B cell (primary cell): ENCODE measurements around the gene ADRB1.

Experiments
- CTCF ChIP-seq: fragments of 200-600 bp; IDR thresholded peaks from one replicate; pipeline ENCODE4 v1.8.0; 2022; ENCODE audit warnings: antibody characterized with exemption, mild to moderate bottlenecking
- EZH2 ChIP-seq: IDR thresholded peaks from 2 replicates; pipeline ENCODE4 v1.6.1; 2012; ENCODE audit warnings: borderline replicate concordance, low read depth, mild to moderate bottlenecking, moderate library complexity, low read length; ENCODE audit not compliant: insufficient read depth, poor library complexity, severe bottlenecking

GRCh38 chr10:114002422-114002821 is 41.2 kb upstream of the ADRB1 start:
- no peak for TF ChIP-seq EZH2
- TF ChIP-seq CTCF, result no peak
